ENCODE measurements around the gene TAF1A.
"Not testable (repeated sequence)": the region's sequence is repeated elsewhere in the genome, so short reads cannot be mapped to it uniquely, and the experiment has no call there.

Gene TAF1A

GRCh38 chr1:222589462-222590302, at the start of gene TAF1A:
TSS of gene TAF1A (minus strand) at chr1:222589933.
- peak; percentile 74 to 88 (median 84) for DNase-seq

DNA sequence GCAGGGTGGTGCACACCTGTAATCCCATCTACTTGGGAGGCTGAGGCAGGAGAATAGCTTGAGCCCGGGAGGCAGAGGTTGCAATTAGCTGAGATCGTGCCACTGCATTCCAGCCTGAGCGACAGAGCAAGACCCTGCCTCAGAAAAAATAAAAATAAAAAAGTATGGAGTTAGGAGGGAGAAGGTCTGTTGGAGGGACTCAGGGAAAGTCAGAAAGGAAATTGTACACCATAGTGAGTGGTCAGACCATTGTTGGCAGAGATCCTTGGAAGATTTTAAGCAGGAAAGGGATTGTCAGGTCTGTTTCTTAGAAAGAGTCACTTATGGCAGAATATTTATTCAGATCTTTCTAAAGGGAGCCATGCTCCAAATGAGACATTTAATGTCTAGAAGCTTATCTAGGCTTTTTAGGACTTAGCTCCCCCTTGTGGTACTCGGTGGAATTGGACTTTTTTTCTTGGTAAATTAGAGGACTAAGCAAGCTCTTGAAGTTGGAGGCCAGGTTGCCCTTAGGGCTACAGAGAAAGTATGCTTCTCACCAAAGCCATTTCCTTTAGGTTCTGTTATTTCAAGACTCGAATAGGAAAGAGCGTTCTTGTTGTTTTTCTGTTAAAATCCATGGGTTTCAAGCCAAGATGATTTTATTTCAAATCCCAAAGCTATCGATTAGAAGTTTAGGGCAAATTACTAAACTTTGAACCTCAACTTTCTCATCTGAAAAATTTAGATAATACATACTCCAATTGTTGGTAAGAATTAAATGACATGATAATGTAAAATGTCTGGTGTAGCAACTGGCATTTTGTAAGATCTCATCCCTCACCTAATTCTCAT, 44.7 kb upstream of the TAF1A start:
- DNase-seq, result peak; percentile 11 to 88 (median 60)

DNA sequence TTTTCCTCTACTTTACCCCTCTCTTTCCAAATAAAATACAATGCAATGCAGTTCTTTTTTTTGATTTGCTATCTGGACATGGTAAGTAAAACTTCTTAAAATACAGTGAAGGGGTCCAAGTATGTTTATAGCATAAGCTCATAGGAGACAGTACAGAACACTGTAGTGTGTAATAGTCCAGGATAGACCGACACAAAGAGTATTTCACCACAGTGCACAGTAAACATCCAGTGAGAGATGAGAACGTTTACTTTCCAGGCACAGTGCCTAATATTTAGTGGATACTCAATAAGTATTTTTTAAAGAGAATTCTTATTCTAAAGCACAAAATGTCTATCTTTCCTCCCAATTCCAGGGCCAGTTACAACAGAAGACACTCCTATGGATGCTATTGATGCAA, 43.0 kb upstream of the TAF1A start:
- no peak for DNase-seq

DNA sequence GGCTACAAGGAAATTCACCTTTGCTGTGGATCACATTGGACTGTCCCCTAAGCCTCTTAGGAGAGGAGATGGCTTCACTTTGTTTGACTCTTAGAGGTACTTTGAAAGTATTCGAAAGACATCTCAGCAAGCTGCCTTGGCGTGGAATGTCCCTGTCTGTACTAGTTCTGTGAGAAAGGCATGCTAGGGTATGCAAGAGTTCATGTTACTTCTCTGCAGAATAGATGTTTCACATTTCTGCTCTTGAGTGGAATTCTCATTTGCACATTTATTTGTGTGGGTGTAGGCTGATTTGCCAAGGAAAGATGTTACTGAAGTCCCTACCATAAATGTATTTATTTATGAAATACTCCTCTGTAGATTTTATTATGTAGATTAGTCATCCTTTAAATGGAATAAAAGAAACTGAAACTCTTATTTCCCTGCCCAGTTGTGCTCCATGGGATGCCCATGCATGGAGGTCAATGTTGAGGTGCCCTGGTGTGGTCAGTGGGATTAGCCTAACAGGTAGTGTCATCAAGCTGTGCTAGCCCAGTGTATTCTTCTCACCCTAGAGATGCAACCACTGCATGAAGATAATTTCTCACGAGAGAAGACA, 42.0 kb upstream of the TAF1A start:
- DNase-seq, result no peak

DNA sequence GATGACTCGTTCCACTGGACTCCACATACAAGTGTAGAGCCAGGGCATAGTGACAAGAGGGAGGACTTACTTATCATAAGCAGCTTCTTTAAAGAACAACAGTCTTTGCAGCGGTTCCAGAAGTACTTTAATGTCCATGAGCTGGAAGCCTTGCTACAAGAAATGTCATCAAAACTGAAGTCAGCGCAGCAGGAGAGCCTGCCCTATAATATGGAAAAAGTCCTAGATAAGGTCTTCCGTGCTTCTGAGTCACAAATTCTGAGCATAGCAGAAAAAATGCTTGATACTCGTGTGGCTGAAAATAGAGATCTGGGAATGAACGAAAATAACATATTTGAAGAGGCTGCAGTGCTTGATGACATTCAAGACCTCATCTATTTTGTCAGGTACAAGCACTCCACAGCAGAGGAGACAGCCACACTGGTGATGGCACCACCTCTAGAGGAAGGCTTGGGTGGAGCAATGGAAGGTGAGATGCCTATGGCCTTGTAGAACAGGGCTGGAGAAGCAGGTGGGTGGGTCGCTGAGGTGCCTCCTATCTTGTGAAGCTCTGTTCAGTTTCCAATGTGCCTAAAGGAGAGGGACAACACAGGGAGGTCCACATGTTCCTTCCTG, 40.3 kb upstream of the TAF1A start:
- DNase-seq, result no peak

GRCh38 chr1:222627232-222627631, 37.5 kb upstream of the TAF1A start:
- no peak for DNase-seq

GRCh38 chr1:222624214-222624613, 34.5 kb upstream of the TAF1A start:
- no peak for DNase-seq

DNA sequence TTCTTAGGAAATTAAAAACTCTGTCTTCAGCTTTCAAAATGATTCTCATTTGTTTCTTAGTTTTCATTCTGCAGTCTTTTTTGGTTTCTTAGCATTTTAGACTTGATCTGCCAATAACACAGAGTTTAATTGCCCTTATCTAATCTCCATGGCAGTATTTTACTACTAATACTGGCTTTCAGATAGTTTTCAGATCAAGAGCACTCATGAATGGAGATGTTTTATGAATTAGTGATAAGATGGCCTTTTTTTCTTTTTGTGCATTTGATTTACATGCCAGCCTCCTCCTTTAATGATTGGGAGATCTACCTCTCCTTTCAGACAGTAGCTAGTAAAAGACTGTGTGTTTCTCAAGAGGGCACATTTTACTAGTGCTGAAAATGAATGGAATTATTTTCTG, 33.7 kb upstream of the TAF1A start:
- DNase-seq, result no peak

DNA sequence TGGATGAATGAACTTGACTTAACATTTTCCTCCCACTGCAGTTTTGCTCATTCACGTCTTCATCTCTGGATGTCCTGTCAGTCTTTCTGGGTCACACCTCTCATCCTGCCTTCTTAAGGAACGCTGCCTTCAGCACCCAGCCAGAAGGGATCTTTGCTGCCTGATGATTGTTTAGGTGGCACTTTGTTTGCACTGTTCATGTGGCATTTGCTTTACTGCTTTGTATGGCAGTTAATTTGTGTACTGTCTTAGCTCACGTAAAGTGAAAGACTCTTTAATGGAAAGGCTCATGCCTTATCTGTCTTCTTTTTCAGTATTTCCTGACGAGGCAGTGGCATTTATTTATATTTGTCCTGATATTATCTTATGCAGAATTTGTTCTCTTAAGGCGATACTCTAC, 33.0 kb upstream of the TAF1A start:
- no peak for DNase-seq

DNA sequence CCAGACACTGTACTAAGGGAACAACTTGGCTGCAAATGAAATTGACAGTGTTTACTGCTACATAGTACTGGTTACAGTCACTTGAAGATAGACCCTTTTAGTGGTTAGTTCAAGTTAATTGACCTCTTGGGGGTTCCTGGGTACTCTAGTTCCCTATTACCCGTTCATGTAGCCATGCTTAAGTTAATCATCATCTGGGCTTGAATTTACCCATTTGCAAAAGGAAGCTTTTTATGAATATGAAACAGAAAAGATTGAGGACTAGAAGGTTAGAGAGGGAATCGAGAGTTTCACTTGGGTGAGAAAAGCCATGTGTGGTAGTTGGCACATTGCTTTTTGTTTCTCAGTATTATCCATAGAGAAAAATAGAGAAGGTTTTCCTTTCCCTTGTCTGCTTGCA, 30.8 kb upstream of the TAF1A start:
- DNase-seq, result no peak

GRCh38 chr1:222618880-222619596, 29.3 kb upstream of the TAF1A start:
- no peak for DNase-seq

DNA sequence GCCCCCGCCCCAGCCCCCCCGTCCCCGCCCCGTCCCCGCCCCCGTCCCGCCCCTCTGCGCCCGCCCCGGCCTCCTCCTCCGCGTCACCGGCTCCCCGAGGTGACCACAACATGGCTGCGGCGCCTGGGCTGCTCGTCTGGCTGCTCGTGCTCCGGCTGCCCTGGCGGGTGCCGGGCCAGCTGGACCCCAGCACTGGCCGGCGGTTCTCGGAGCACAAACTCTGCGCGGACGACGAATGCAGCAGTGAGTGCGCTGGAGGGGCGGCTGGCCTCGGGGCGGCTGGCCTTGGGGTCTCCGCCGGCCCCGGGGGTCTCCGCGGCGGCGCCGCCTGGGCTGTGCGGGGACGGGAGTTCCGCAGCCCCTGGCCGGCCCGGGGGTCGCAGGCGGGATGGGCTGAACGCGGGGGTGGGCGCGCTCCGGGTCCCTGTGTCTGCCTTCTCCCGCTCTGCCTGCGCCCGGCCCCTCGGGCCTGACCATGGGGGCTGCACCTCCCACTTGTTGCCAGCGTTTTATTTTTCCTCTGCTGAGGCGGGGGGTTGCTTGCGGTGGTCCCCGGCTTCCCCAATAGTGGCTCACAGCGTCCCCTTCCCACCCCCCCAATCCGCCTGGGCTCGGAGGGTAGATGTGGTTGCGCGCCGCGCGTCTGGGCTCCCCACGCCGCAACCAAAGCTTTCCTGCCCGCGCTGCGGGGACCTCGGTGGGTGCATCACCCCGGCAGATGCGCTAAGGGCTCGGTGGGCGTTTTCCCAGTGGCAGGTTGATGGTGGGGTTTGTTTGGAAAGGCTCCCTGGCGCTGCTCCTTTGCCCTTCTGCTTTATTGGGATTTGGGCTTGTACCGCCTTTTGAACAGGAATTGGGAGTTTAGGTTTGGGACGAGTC, 28.5 kb upstream of the TAF1A start, which contains the start of gene MIA3:
Gene MIA3, plus strand, starts transcription at position 97 of the 879 bp plus-strand sequence. Its CDS starts 14 bp downstream, at position 111.
- DNase-seq, result peak; percentile 23 to 88 (median 83)

DNA sequence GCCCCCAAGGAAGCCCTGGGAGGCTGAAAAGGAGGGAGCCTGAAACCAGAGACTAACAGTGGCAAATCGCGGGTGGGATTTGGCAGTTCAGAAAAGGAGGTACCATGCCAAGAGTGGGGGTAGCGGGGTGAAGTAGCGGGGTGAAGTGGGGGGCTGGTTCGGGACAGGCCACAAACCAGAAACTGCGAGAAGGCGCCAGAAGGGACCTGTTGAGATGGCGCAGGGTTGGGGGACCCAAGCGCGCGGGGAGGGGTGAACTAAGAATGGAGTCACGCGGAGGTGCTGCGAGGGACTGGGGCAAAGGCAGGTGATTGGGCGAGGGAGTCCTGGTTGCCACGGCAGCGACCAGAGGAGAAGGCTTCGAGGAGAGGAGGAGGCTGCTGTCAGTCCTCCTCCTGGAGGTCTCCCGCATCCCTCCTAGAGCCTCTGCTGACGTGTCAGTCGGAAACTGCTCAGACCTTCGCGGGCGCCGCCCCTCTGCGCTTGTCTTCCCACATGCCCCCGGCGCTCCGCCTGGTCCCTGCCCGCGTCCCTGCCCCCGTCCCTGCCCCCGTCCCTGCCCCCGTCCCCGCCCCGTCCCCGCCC, 27.7 kb upstream of the TAF1A start:
- peak; percentile 87 to 94 (median 90) for DNase-seq

- no peak for DNase-seq
Observed at GRCh38 chr1:222616525-222616924, 26.8 kb upstream of the TAF1A start.

DNA sequence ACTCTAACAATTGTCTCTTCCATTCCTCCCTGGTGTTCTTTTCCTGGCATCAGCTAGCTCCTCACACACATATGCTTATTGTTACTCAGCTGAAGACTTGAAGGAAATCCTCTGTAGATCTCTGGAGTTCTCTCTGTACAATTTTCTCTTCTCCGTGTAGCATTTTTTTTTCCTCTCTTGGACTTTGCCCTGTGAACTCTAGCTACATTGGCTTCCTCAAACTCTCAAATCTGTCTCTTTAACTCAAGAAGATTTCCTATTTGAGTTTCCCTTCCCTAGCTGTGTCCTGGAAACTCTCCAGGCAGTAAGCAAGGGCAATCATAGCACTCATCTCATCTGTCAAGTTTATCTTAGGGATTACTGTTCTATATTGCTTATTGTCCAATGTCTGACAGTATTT, 23.9 kb upstream of the TAF1A start:
- DNase-seq, result no peak

DNA sequence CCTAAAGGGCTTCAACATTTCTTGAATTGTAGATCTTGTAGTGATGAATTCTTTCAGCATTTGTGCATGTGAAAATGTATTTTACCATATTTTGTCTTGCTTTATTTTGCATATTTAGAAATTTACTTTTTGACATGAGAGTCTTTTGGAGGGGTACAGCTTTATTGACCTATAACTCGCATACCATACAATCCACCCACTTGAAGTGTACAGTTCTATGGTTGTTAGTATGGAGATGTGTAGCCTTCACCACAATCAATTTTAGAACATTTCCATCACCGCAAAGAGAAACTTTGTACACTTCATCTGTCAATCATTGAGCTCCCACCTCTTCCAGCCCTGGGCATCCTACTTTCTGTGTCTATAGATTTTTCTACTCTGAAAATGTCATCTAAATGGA, 21.0 kb upstream of the TAF1A start:
- no peak for DNase-seq

DNA sequence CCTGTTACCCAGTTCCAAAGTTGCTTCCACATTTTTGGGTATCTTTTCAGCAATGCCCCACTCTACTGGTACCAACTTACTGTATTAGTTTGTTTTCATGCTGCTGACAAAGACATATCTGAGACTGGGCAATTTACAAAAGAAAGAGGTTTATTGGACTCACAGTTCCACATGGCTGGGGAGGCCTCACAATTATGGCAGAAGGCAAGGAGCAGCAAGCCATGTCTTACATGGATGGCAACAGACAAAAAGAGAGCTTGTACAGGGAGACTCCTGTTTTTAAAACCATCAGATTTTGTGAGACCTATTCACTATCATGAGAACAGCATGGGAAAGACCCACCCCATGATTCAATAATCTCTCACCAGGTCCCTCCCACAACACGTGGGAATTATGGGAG, 19.4 kb upstream of the TAF1A start:
- DNase-seq, result not testable (repeated sequence)

DNA sequence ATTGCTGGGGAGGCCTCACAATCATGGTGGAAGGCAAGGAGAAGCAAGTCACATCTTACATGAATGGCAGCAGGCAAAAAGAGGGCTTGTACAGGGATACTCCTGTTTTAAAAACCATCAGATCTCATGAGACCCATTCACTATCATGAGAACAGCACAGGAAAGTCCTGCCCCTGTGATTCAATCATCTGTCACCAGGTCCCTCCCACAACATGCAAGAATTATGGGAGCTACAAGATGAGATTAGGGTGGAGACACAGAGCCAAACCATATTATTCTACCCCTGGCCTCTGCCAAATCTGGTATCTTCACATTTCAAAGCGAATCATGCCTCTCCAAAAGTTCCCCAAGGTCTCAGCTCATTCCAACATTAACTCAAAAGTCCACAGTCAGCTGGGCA, 17.0 kb upstream of the TAF1A start:
- DNase-seq, result no peak

GRCh38 chr1:222601257-222601656, 11.5 kb upstream of the TAF1A start:
- no peak for DNase-seq

DNA sequence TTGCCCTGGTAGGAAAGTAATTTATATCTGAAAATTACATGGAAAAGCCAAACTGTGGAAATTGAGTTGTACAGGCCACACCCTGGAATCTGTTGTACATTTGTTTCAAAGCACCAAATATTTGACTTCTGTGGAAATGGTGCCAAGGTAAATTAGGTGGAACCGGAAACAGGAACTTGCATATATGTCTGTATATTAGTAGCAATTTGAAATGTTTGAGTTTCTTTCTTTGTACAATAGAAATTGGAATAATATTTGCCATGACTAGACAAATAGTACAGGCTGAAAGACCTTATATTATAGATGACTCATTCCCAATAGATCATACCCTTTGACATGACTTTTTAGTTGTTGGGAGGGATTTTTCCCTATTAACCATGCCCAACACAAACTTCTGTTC, 10.5 kb upstream of the TAF1A start:
- DNase-seq, result no peak

DNA sequence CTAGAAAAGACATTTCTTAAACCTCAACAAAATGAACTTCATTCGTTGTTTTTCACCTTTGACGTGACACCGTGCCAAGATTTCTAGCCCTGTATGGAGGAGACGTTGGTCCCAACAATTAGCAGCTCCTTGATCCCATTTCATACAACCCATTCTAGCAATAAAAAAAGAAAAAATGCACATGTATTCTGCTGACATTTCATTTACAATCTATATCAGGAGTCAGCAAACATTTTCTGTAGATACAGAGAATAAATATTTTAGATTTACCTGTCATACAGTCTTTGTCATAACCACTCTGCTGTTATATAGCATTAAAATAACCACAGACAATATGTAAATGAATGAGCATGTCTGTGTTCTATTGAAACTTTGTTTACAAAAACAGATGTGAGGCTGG, 7.0 kb upstream of the TAF1A start:
- no peak for DNase-seq
